Upper lobe of left lung (tissue), 4 donors: Measurements from ENCODE around the gene ARHGEF4.

Experiments
- CTCF ChIP-seq, 6 experiments: fragments of 450-650 bp in 4 of 6; fragments of 200-600 bp in 2 of 6; sonication (generic) in 2 of 6; IDR thresholded peaks; one replicate each; pipeline ENCODE4 v1.5.1; 2016 to 2019; ENCODE audit warnings: antibody characterized with exemption in 6 of 6
- EP300 ChIP-seq, 4 donors: sonication (generic); formaldehyde crosslinking; IDR thresholded peaks; one replicate each; pipeline ENCODE4 v1.5.1; 2017; ENCODE audit warnings: antibody characterized with exemption in 4 of 4, control low read depth in 2 of 4
- POLR2A ChIP-seq, 4 donors: fragments of 450-650 bp; IDR thresholded peaks; one replicate each; pipeline ENCODE4 v1.5.1; 2016 to 2017; ENCODE audit warnings: antibody characterized with exemption in 4 of 4, mild to moderate bottlenecking in 2 of 4
- POLR2AphosphoS5 ChIP-seq, 2 donors: sonication (generic); formaldehyde crosslinking; IDR thresholded peaks; one replicate each; pipeline ENCODE4 v1.5.1; 2017; ENCODE audit warnings: antibody characterized with exemption in 2 of 2

- TF ChIP-seq CTCF (IDR thresholded peaks at IDR 0.05): no peak
- TF ChIP-seq POLR2AphosphoS5 (IDR thresholded peaks at IDR 0.05): no peak
- TF ChIP-seq POLR2A (IDR thresholded peaks at IDR 0.05): no peak
- no peak for TF ChIP-seq EP300 (IDR thresholded peaks at IDR 0.05)
Observed at GRCh38 chr2:131077966-131078365, 241.3 kb downstream of the ARHGEF4 start.
